IPS DF 6.9 (cell line): ENCODE measurements around the gene GP1BB.

Source experiments
- DNase-seq: peaks from one replicate; pipeline ENCODE4 v3.0.0-alpha.2; 2013; ENCODE audit warnings: low read depth, low spot score
- H3K27ac ChIP-seq: one replicate; pipeline ENCODE4 v1.5.1; 2013; ENCODE audit warnings: low read length, control low read depth
- H3K27me3 ChIP-seq: 2 replicates; pipeline ENCODE4 v1.6.1; 2013; ENCODE audit warnings: mild to moderate bottlenecking, low read length; ENCODE audit not compliant: control insufficient read depth, insufficient read depth
- H3K36me3 ChIP-seq: 2 replicates; pipeline ENCODE4 v1.6.1; 2013; ENCODE audit warnings: low read length; ENCODE audit not compliant: control insufficient read depth, insufficient read depth
- H3K4me1 ChIP-seq: 2 replicates; pipeline ENCODE4 v1.6.1; 2013; ENCODE audit warnings: low read length; ENCODE audit not compliant: control insufficient read depth, insufficient read depth
- H3K4me3 ChIP-seq: 2 replicates; pipeline ENCODE4 v1.5.1; 2013; ENCODE audit warnings: mild to moderate bottlenecking, low read length
- H3K9me3 ChIP-seq: 2 replicates; pipeline ENCODE4 v1.6.1; 2013; ENCODE audit warnings: low read length, inconsistent platforms; ENCODE audit not compliant: control insufficient read depth, insufficient read depth
- WGBS: extraction: QIAGEN DNeasy Blood & Tissue Kit; methylation state at CpG from one replicate; pipeline ENCODE4 v1.1.7; 2013; ENCODE audit warnings: mixed read lengths, missing lambda C conversion rate; ENCODE audit not compliant: insufficient read length, insufficient coverage; 5-methylcytosine and 5-hydroxymethylcytosine counted together

GP1BB gene

GRCh38 chr22:19749876-19750275 lies 26.5 kb downstream of the GP1BB start:
- no peak for DNase-seq
- peaks cover 19% of the 10 kb centered on the region for H3K27me3 ChIP-seq
- no CpG with 5 or more reads among the region's 12 CpGs for WGBS

GRCh38 chr22:19750507-19751490 lies 27.5 kb downstream of the GP1BB start:
- no peak overlapping the region for H3K4me3 ChIP-seq
- H3K27me3 ChIP-seq: peaks cover 27% of the 10 kb centered on the region
- no peak overlapping the region for H3K27ac ChIP-seq
- 0 out of 2 replicates have a peak, but pooled peaks cover 3% of the 10 kb centered on the region for H3K4me1 ChIP-seq
- H3K36me3 ChIP-seq: no peaks in the 10 kb centered on the region
- no CpG with 5 or more reads among the region's 27 CpGs for WGBS
- no peak for DNase-seq
- no peaks in the 10 kb centered on the region for H3K9me3 ChIP-seq

More at GRCh38 chr22:19749876-19750275, 26.5 kb downstream of the GP1BB start:
- no peak overlapping the region for H3K4me3 ChIP-seq
- no peaks in the 10 kb centered on the region for H3K36me3 ChIP-seq
- no peaks in the 10 kb centered on the region for H3K9me3 ChIP-seq
- H3K27ac ChIP-seq: no peak overlapping the region
- H3K4me1 ChIP-seq: peaks cover 3% of the 10 kb centered on the region; the same call in 1 of the 2 replicates

- Histone ChIP-seq H3K27me3 (peaks cover 36% of the 10 kb centered on the region), H3K27ac (no peak overlapping the region), H3K36me3 (no peaks in the 10 kb centered on the region), H3K4me3 (no peak overlapping the region), H3K9me3 (no peaks in the 10 kb centered on the region), H3K4me1 (peaks cover 3% of the 10 kb centered on the region; the same call in 1 of the 2 replicates)
- no CpG with 5 or more reads among the region's 14 CpGs for WGBS
- DNase-seq: no peak
Observed at GRCh38 chr22:19751497-19752245, 28.3 kb downstream of the GP1BB start.

GRCh38 chr22:19753090-19753842 lies 29.9 kb downstream of the GP1BB start:
- Histone ChIP-seq H3K9me3 (no peaks in the 10 kb centered on the region), H3K36me3 (no peaks in the 10 kb centered on the region), H3K27ac (no peak overlapping the region), H3K27me3 (peaks cover 51% of the 10 kb centered on the region), H3K4me3 (no peak overlapping the region), H3K4me1 (peaks cover 4% of the 10 kb centered on the region; the same call in 1 of the 2 replicates)
- WGBS: no CpG with 5 or more reads among the region's 10 CpGs
- no peak for DNase-seq

GRCh38 chr22:19753996-19754700 lies 30.8 kb downstream of the GP1BB start:
- Histone ChIP-seq H3K9me3 (no peaks in the 10 kb centered on the region), H3K4me3 (no peak overlapping the region), H3K36me3 (no peaks in the 10 kb centered on the region), H3K27me3 (peaks cover 59% of the 10 kb centered on the region), H3K4me1 (peaks cover 8% of the 10 kb centered on the region; the same call in 1 of the 2 replicates), H3K27ac (no peak overlapping the region)
- no peak for DNase-seq
- no CpG with 5 or more reads among the region's 14 CpGs for WGBS

- H3K27me3 ChIP-seq: peaks cover 65% of the 10 kb centered on the region
- no peaks in the 10 kb centered on the region for H3K36me3 ChIP-seq
- H3K4me3 ChIP-seq: no peak overlapping the region
- H3K4me1 ChIP-seq: peaks cover 8% of the 10 kb centered on the region; the same call in 1 of the 2 replicates
- DNase-seq: no peak
- WGBS: no CpG with 5 or more reads among the region's 14 CpGs
- H3K27ac ChIP-seq: no peak overlapping the region
- H3K9me3 ChIP-seq: no peaks in the 10 kb centered on the region
Observed at GRCh38 chr22:19754701-19755144, 31.4 kb downstream of the GP1BB start.

- Histone ChIP-seq H3K36me3 (no peaks in the 10 kb centered on the region), H3K27ac (no peak overlapping the region), H3K27me3 (peaks cover 68% of the 10 kb centered on the region), H3K4me3 (no peak overlapping the region), H3K4me1 (peaks cover 8% of the 10 kb centered on the region; the same call in 1 of the 2 replicates), H3K9me3 (no peaks in the 10 kb centered on the region)
- DNase-seq: no peak
- no CpG with 5 or more reads among the region's 59 CpGs for WGBS
Observed at GRCh38 chr22:19755145-19755710, 31.9 kb downstream of the GP1BB start.

- Histone ChIP-seq H3K9me3 (no peaks in the 10 kb centered on the region), H3K36me3 (no peaks in the 10 kb centered on the region), H3K4me1 (peaks cover 8% of the 10 kb centered on the region; the same call in 1 of the 2 replicates), H3K27ac (no peak overlapping the region), H3K27me3 (peaks cover 69% of the 10 kb centered on the region), H3K4me3 (no peak overlapping the region)
- DNase-seq: no peak
- no CpG with 5 or more reads among the region's 26 CpGs for WGBS
Observed at GRCh38 chr22:19755722-19756287, 32.5 kb downstream of the GP1BB start.
